WTC11 (cell line): ENCODE measurements around the gene CEP170B. TPM values are rescaled to one million over a fixed set of nuclear protein-coding genes. Genes with fewer than 3 reads are reported as not detected.

Experiments
- ATAC-seq: fragments of 200-7000 bp; cut with Tn5 transposase; 2 replicates; pipeline ENCODE4 v1.10.0; 2021; ENCODE audit warnings: mild to moderate bottlenecking, moderate library complexity
- CTCF ChIA-PET: fragments of 300-600 bp; sonication (Branson Sonifier 250); formaldehyde crosslinking; loops from one replicate; lab custom pipeline; 2021; ENCODE audit warnings: antibody characterized with exemption; lab: Charles Lee
- POLR2A ChIA-PET: fragments of 350-600 bp; sonication (Branson Sonifier 250); formaldehyde crosslinking; loops from one replicate; lab custom pipeline; 2021; ENCODE audit warnings: antibody characterized with exemption; lab: Charles Lee
- DNase-seq: peaks from one replicate; pipeline ENCODE4 v3.0.0; 2021; ENCODE audit warnings: low spot score
- H3K27ac Mint-ChIP-seq: 2 replicates; pipeline ENCODE4 v1.8.0; 2021; ENCODE audit warnings: mixed read lengths
- H3K27me3 Mint-ChIP-seq: 2 replicates; pipeline ENCODE4 v1.8.0; 2021; ENCODE audit warnings: low read depth, mild to moderate bottlenecking, moderate library complexity, mixed read lengths
- H3K36me3 Mint-ChIP-seq: 2 replicates; pipeline ENCODE4 v1.8.0; 2021; ENCODE audit warnings: mixed read lengths
- H3K4me1 Mint-ChIP-seq: 2 replicates; pipeline ENCODE4 v1.8.0; 2022; ENCODE audit warnings: mixed read lengths
- H3K4me3 Mint-ChIP-seq: 2 replicates; pipeline ENCODE4 v1.8.0; 2021; ENCODE audit warnings: mild to moderate bottlenecking, moderate library complexity, mixed read lengths
- H3K9me3 Mint-ChIP-seq: 2 replicates; pipeline ENCODE4 v1.8.0; 2021; ENCODE audit warnings: mixed read lengths
- ATF3 ChIP-seq: sonication (generic); formaldehyde crosslinking; conservative IDR thresholded peaks from 2 replicates; pipeline ENCODE4 v1.8.1; 2022; ENCODE audit warnings: mild to moderate bottlenecking, missing genetic modification reagents
- CBFB ChIP-seq: sonication (generic); formaldehyde crosslinking; IDR thresholded peaks from 2 replicates; pipeline ENCODE4 v1.8.1; 2022; ENCODE audit warnings: mild to moderate bottlenecking, low read depth, missing genetic modification reagents
- CDX4 ChIP-seq: fragments of 250-450 bp; sonication (Bioruptor Pico); IDR thresholded peaks from 2 replicates; pipeline ENCODE4 v1.9.0; 2021; ENCODE audit warnings: moderate library complexity, mild to moderate bottlenecking, inconsistent platforms, borderline replicate concordance
- CREB1 ChIP-seq: sonication (generic); formaldehyde crosslinking; IDR thresholded peaks from 2 replicates; pipeline ENCODE4 v1.8.0; 2023; ENCODE audit warnings: mild to moderate bottlenecking, missing genetic modification reagents
- E2F1 ChIP-seq: sonication (generic); formaldehyde crosslinking; IDR thresholded peaks from 2 replicates; pipeline ENCODE4 v1.8.0; 2022; ENCODE audit warnings: mild to moderate bottlenecking, missing genetic modification reagents
- FOXJ3 ChIP-seq: sonication (generic); formaldehyde crosslinking; IDR thresholded peaks from 2 replicates; pipeline ENCODE4 v1.9.0; 2021; ENCODE audit warnings: missing genetic modification reagents, mild to moderate bottlenecking, borderline replicate concordance
- FOXK1 ChIP-seq: sonication (generic); formaldehyde crosslinking; IDR thresholded peaks from 2 replicates; pipeline ENCODE4 v1.8.0; 2022; ENCODE audit warnings: mild to moderate bottlenecking, moderate library complexity, missing genetic modification reagents
- GRHL2 ChIP-seq: fragments of 250-450 bp; sonication (Bioruptor Pico); IDR thresholded peaks from 2 replicates; pipeline ENCODE4 v1.8.0; 2022; ENCODE audit warnings: mild to moderate bottlenecking, moderate library complexity; ENCODE audit not compliant: insufficient replicate concordance, severe bottlenecking
- HMGA2 ChIP-seq: fragments of 250-450 bp; sonication (Bioruptor Pico); IDR thresholded peaks from 2 replicates; pipeline ENCODE4 v1.4.0; 2021; ENCODE audit warnings: mild to moderate bottlenecking, moderate library complexity
- JUN ChIP-seq: sonication (generic); formaldehyde crosslinking; IDR thresholded peaks from 2 replicates; pipeline ENCODE4 v1.8.0; 2023; ENCODE audit warnings: mild to moderate bottlenecking, missing genetic modification reagents
- NFATC4 ChIP-seq: fragments of 250-450 bp; sonication (Bioruptor Pico); IDR thresholded peaks from 2 replicates; pipeline ENCODE4 v1.9.0; 2021; ENCODE audit warnings: mild to moderate bottlenecking
- PRRX2 ChIP-seq: fragments of 250-450 bp; sonication (Bioruptor Pico); IDR thresholded peaks from 2 replicates; pipeline ENCODE4 v1.8.0; 2021; ENCODE audit warnings: mild to moderate bottlenecking
- RELA ChIP-seq: sonication (generic); formaldehyde crosslinking; IDR thresholded peaks from 2 replicates; pipeline ENCODE4 v1.8.1; 2022; ENCODE audit warnings: missing genetic modification reagents, mild to moderate bottlenecking, borderline replicate concordance
- RORB ChIP-seq: fragments of 250-450 bp; sonication (Bioruptor Pico); IDR thresholded peaks from 2 replicates; pipeline ENCODE4 v1.9.0; 2021; ENCODE audit warnings: mild to moderate bottlenecking
- TEAD1 ChIP-seq: sonication (generic); formaldehyde crosslinking; IDR thresholded peaks from 2 replicates; pipeline ENCODE4 v1.8.0; 2022; ENCODE audit warnings: mild to moderate bottlenecking, missing genetic modification reagents
- ZNF138 ChIP-seq: sonication (generic); formaldehyde crosslinking; conservative IDR thresholded peaks from 2 replicates; pipeline ENCODE4 v1.8.1; 2022; ENCODE audit warnings: mild to moderate bottlenecking, moderate library complexity, missing genetic modification reagents
- ZNF532 ChIP-seq: fragments of 250-450 bp; sonication (Bioruptor Pico); IDR thresholded peaks from 2 replicates; pipeline ENCODE4 v1.9.0; 2021; ENCODE audit warnings: mild to moderate bottlenecking, borderline replicate concordance
- total RNA-seq: library from RNA; stranded (reverse); gene quantifications from 3 replicates; pipeline ENCODE4 v1.2.3, GENCODE V29; 2021
- TF ChIP-seq, protein P1 (sequence below): fragments of 200-600 bp; IDR thresholded peaks from 2 replicates; pipeline ENCODE4 v1.8.0; 2022; ENCODE audit warnings: antibody characterized with exemption
- TF ChIP-seq, protein P2 (sequence below): sonication (generic); formaldehyde crosslinking; IDR thresholded peaks from 2 replicates; pipeline ENCODE4 v1.8.1; 2023; ENCODE audit warnings: mild to moderate bottlenecking, missing genetic modification reagents

CEP170B gene
- total RNA-seq, 1 experiment from 2014 or later = 47.0 TPM

GRCh38 chr14:104938960-104939359 is 73.9 kb downstream of the CEP170B start (continued):
- TF ChIP-seq, protein P1, sequence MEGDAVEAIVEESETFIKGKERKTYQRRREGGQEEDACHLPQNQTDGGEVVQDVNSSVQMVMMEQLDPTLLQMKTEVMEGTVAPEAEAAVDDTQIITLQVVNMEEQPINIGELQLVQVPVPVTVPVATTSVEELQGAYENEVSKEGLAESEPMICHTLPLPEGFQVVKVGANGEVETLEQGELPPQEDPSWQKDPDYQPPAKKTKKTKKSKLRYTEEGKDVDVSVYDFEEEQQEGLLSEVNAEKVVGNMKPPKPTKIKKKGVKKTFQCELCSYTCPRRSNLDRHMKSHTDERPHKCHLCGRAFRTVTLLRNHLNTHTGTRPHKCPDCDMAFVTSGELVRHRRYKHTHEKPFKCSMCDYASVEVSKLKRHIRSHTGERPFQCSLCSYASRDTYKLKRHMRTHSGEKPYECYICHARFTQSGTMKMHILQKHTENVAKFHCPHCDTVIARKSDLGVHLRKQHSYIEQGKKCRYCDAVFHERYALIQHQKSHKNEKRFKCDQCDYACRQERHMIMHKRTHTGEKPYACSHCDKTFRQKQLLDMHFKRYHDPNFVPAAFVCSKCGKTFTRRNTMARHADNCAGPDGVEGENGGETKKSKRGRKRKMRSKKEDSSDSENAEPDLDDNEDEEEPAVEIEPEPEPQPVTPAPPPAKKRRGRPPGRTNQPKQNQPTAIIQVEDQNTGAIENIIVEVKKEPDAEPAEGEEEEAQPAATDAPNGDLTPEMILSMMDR = no peak
- no peak for TF ChIP-seq CBFB
- TF ChIP-seq, protein P2, sequence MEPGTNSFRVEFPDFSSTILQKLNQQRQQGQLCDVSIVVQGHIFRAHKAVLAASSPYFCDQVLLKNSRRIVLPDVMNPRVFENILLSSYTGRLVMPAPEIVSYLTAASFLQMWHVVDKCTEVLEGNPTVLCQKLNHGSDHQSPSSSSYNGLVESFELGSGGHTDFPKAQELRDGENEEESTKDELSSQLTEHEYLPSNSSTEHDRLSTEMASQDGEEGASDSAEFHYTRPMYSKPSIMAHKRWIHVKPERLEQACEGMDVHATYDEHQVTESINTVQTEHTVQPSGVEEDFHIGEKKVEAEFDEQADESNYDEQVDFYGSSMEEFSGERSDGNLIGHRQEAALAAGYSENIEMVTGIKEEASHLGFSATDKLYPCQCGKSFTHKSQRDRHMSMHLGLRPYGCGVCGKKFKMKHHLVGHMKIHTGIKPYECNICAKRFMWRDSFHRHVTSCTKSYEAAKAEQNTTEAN (CRISPR knock-in tag) = no peak
- no peak for TF ChIP-seq TEAD1 (CRISPR knock-in tag)
- no peak for TF ChIP-seq FOXK1 (CRISPR knock-in tag)
- TF ChIP-seq, all 79 proteins: peak for 0

GRCh38 chr14:104939666-104940410 is 74.8 kb downstream of the CEP170B start:
- TF ChIP-seq ATF3 (no peak), GRHL2 (CRISPR knock-in tag) (no peak), JUN (CRISPR knock-in tag) (no peak)
- TF ChIP-seq, all 79 proteins: peak for 0
- H3K27me3 Mint-ChIP-seq = peaks cover 55% of the 10 kb centered on the region
- no peaks in the 10 kb centered on the region for H3K4me1 Mint-ChIP-seq
- DNase-seq (peak; percentile 5), ATAC-seq (no peak)
- CTCF ChIA-PET = interaction anchor here (0.9 to 2.5 kb wide), 9 partner anchors 8 to 171 kb away, joined by 3 to 24 read pairs (median 4); partner anchors contain the start of gene PLD4
- H3K27ac Mint-ChIP-seq = no peak overlapping the region
- no peak overlapping the region for H3K4me3 Mint-ChIP-seq
- POLR2A ChIA-PET = no interaction called here
- no peaks in the 10 kb centered on the region for H3K36me3 Mint-ChIP-seq
- 0 out of 2 replicates have a peak, but pooled peaks cover 3% of the 10 kb centered on the region for H3K9me3 Mint-ChIP-seq

DNA sequence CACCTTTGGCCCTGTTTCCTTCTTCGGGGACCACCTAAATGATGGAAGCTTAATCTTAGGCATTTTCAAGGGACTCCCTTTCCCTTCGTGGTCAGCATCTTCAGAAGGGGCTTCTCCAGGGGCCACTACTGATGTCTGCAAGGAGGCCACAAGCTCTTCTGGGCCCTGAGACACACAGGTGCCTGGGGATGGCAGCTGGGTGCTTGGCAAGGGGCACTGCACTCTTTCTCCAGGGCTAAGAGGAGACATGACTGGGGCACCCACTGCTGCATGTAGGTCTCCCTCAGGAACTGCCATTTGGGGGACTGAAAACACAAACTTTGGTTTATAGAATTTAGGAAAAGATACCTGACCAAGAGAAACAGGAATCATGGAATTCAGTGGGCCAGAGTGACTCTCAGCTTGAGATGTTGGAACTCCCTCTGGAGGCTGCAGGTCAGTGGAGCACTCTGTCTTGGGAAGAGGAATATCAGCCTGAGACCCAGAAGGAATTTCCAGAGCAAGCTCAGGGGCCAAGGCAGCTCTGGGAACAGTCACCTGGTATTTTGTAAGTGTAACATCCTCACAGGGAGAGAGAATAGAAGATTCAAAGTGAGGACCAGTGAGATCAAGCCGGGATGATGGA is 75.6 kb downstream of the CEP170B start:
- Mint-ChIP-seq H3K9me3 (peaks cover 5% of the 10 kb centered on the region; the same call in 1 of the 2 replicates), H3K4me1 (no peaks in the 10 kb centered on the region), H3K4me3 (no peak overlapping the region), H3K27ac (no peak overlapping the region; the same call in 1 of the 2 replicates), H3K27me3 (peaks cover 47% of the 10 kb centered on the region), H3K36me3 (no peaks in the 10 kb centered on the region)
- ChIA-PET POLR2A (no interaction called here), CTCF (interaction anchor here (0.6 to 2.5 kb wide), 18 partner anchors 8 to 353 kb away, joined by 3 to 24 read pairs (median 4); partner anchors contain the start of gene PLD4)
- TF ChIP-seq FOXJ3 (CRISPR knock-in tag) (no peak), HMGA2 (CRISPR knock-in tag) (no peak), FOXK1 (CRISPR knock-in tag) (no peak), CDX4 (CRISPR knock-in tag) (no peak), NFATC4 (CRISPR knock-in tag) (no peak), CREB1 (CRISPR knock-in tag) (no peak), RORB (no peak), PRRX2 (CRISPR knock-in tag) (no peak), ZNF532 (no peak), ZNF138 (CRISPR knock-in tag) (no peak), ATF3 (no peak), E2F1 (CRISPR knock-in tag) (no peak), RELA (CRISPR knock-in tag) (no peak)
- ATAC-seq (peak; percentile 59; the same call in 1 of the 2 replicates), DNase-seq (peak; percentile 9)
